CD14-positive monocyte (primary cell): ENCODE data around the gene EXOC2. TPM values are rescaled to one million over a fixed set of nuclear protein-coding genes. Genes with fewer than 3 reads are reported as not detected.

Experiments
- DNase-seq, 3 donors: peaks; one replicate each; pipeline ENCODE4 v3.0.0-alpha.2; 2011 to 2022
- H2AFZ ChIP-seq: 2 replicates; pipeline ENCODE4 v1.6.0; 2012; ENCODE audit warnings: mild to moderate bottlenecking, low read depth, low read length, inconsistent platforms; ENCODE audit not compliant: insufficient read depth, poor library complexity, severe bottlenecking
- H3K27ac ChIP-seq, 2 donors: 1 replicate in 1 of 2; 2 replicates in 1 of 2; pipeline ENCODE4 v1.5.1; 2012 to 2013; ENCODE audit warnings: low read length in 2 of 2, control low read depth in 1 of 2, inconsistent platforms in 1 of 2, low read depth in 1 of 2, mild to moderate bottlenecking in 1 of 2
- H3K27me3 ChIP-seq, 2 donors: one replicate each; pipeline versions ENCODE4 v1.6.0 to v1.6.1; 2011 to 2013; ENCODE audit warnings: low read length in 2 of 2; ENCODE audit not compliant: control insufficient read depth in 2 of 2, insufficient read depth in 2 of 2
- H3K36me3 ChIP-seq, 2 donors: replicated peaks in 1 of 2; 1 replicate in 1 of 2; 2 replicates in 1 of 2; pipeline versions ENCODE4 v1.5.1 to v1.6.1; 2012 to 2013; ENCODE audit warnings: low read length in 2 of 2, control low read depth in 1 of 2, inconsistent platforms in 1 of 2, mild to moderate bottlenecking in 1 of 2; ENCODE audit not compliant: insufficient read depth in 2 of 2, control insufficient read depth in 1 of 2
- H3K4me1 ChIP-seq, 2 donors: 1 replicate in 1 of 2; 2 replicates in 1 of 2; pipeline versions ENCODE4 v1.5.1 to v1.6.1; 2012 to 2013; ENCODE audit warnings: low read length in 2 of 2, control low read depth in 1 of 2, inconsistent platforms in 1 of 2, mild to moderate bottlenecking in 1 of 2, moderate library complexity in 1 of 2; ENCODE audit not compliant: insufficient read depth in 2 of 2, control insufficient read depth in 1 of 2
- H3K4me2 ChIP-seq: replicated peaks from 2 replicates; pipeline ENCODE3; 2012; ENCODE audit warnings: low read length, moderate library complexity, mild to moderate bottlenecking; ENCODE audit not compliant: poor library complexity, severe bottlenecking; ENCODE audit errors: extremely low read depth
- H3K4me3 ChIP-seq, 3 experiments: fragments of 200-600 bp in 1 of 3; sonication (generic) in 1 of 3; replicated peaks in 1 of 3; 1 replicate in 2 of 3; 2 replicates in 1 of 3; pipeline ENCODE4 v1.5.1; 2011 to 2013; ENCODE audit warnings: low read length in 3 of 3, mild to moderate bottlenecking in 3 of 3, control low read depth in 2 of 3, low read depth in 2 of 3, inconsistent platforms in 1 of 3, moderate library complexity in 1 of 3
- H3K79me2 ChIP-seq: 2 replicates; pipeline ENCODE4 v1.6.0; 2012; ENCODE audit warnings: mild to moderate bottlenecking, control low read depth, inconsistent platforms, low read length, moderate library complexity; ENCODE audit not compliant: insufficient read depth
- H3K9ac ChIP-seq: 2 replicates; pipeline ENCODE4 v1.6.0; 2017; ENCODE audit warnings: low read length, mild to moderate bottlenecking; ENCODE audit not compliant: insufficient read depth, poor library complexity, severe bottlenecking
- H3K9me3 ChIP-seq, 2 donors: replicated peaks in 1 of 2; 1 replicate in 1 of 2; 2 replicates in 1 of 2; pipeline versions ENCODE4 v1.5.1 to v1.6.1; 2012 to 2013; ENCODE audit warnings: low read length in 2 of 2, control low read depth in 1 of 2; ENCODE audit not compliant: control insufficient read depth in 1 of 2, insufficient read depth in 1 of 2
- H4K20me1 ChIP-seq: 2 replicates; pipeline ENCODE4 v1.6.0; 2012; ENCODE audit warnings: mild to moderate bottlenecking, low read length, control low read depth, moderate library complexity; ENCODE audit not compliant: insufficient read depth
- H3K27ac Mint-ChIP-seq, 7 donors: one replicate each; pipeline ENCODE4 v1.8.0; 2020; ENCODE audit warnings: mild to moderate bottlenecking in 7 of 7, mixed read lengths in 7 of 7, moderate library complexity in 6 of 7, inconsistent platforms in 2 of 7
- H3K27me3 Mint-ChIP-seq, 3 donors: one replicate each; pipeline ENCODE4 v1.8.0; 2021 to 2022; ENCODE audit warnings: low read depth in 3 of 3, mild to moderate bottlenecking in 3 of 3, mixed read lengths in 3 of 3, moderate library complexity in 3 of 3, inconsistent platforms in 1 of 3
- H3K36me3 Mint-ChIP-seq, 2 donors: one replicate each; pipeline ENCODE4 v1.8.0; 2020; ENCODE audit warnings: mixed read lengths in 2 of 2, inconsistent platforms in 1 of 2, mild to moderate bottlenecking in 1 of 2
- H3K4me1 Mint-ChIP-seq: one replicate; pipeline ENCODE4 v1.8.0; 2020; ENCODE audit warnings: mild to moderate bottlenecking, mixed read lengths
- H3K4me3 Mint-ChIP-seq, 2 donors: one replicate each; pipeline ENCODE4 v1.8.0; 2020; ENCODE audit warnings: mild to moderate bottlenecking in 2 of 2, mixed read lengths in 2 of 2, moderate library complexity in 1 of 2
- H3K9me3 Mint-ChIP-seq, 7 donors: one replicate each; pipeline ENCODE4 v1.8.0; 2020 to 2022; ENCODE audit warnings: mixed read lengths in 7 of 7, mild to moderate bottlenecking in 6 of 7, moderate library complexity in 6 of 7, inconsistent platforms in 2 of 7
- CTCF ChIP-seq: fragments of 200-600 bp; IDR thresholded peaks from one replicate; pipeline ENCODE4 v1.8.0; 2022; ENCODE audit warnings: antibody characterized with exemption, mild to moderate bottlenecking
- WGBS: methylation state at CpG from one replicate; pipeline ENCODE4 v1.1.5; 2013; ENCODE audit warnings: missing lambda C conversion rate; ENCODE audit not compliant: insufficient coverage; 5-methylcytosine and 5-hydroxymethylcytosine counted together
- intact Hi-C, 2 donors: fragments of 100-400 bp; cut with micrococcal nuclease; formaldehyde crosslinking; loops; one replicate each; pipeline versions ENCODE4 v1.15.0 to v1.15.1; 2023
- polyA plus RNA-seq, 3 donors: library from polyadenylated mRNA; depleted of rRNA in 1 of 3; unstranded in 2 of 3; stranded (reverse) in 1 of 3; fragments of 300-500 nt in 2 of 3; fragments of >200 nt in 1 of 3; fragmentation: Illumina TruSeq in 2 of 3; gene quantifications; 1 replicate in 2 of 3; 2 replicates in 1 of 3; pipeline ENCODE4 v1.2.3, GENCODE V29; 2012 to 2021

Gene EXOC2
- polyA plus RNA-seq, 3 donors: 7.5 to 15.5 (median 12.0) TPM

- intact Hi-C loops: no loop called here
- TF ChIP-seq CTCF: no peak
- no peaks in the 10 kb centered on the region for H3K9me3 ChIP-seq
- Mint-ChIP-seq H3K27me3 (no peaks in the 10 kb centered on the region), H3K4me3 (no peak overlapping the region), H3K9me3 (no peaks in the 10 kb centered on the region), H3K36me3 (peaks cover 50 to 55% of the 10 kb centered on the region in 2 donors), H3K4me1 (no peaks in the 10 kb centered on the region), H3K27ac (no peak overlapping the region)
- H3K36me3 ChIP-seq: peaks cover 19 to 36% of the 10 kb centered on the region in 2 donors
- no peak overlapping the region for H3K4me2 ChIP-seq
- H3K79me2 ChIP-seq: no peaks in the 10 kb centered on the region
- WGBS: 21% methylated on average over 4 of the region's 6 CpGs
- H3K9ac ChIP-seq: no peak overlapping the region
- H3K27ac ChIP-seq: no peak overlapping the region
- H4K20me1 ChIP-seq: no peaks in the 10 kb centered on the region
- H2AFZ ChIP-seq: no peak overlapping the region
- DNase-seq: no peak
- no peaks in the 10 kb centered on the region for H3K4me1 ChIP-seq
- no peaks in the 10 kb centered on the region for H3K27me3 ChIP-seq
- H3K4me3 ChIP-seq: no peak overlapping the region
Observed at GRCh38 chr6:490251-491037, 202.5 kb downstream of the EXOC2 start.

- no peaks in the 10 kb centered on the region for H3K27me3 ChIP-seq
- no peaks in the 10 kb centered on the region for H3K4me1 Mint-ChIP-seq
- H3K4me3 Mint-ChIP-seq: no peak overlapping the region
- no peaks in the 10 kb centered on the region for H3K27me3 Mint-ChIP-seq
- no peaks in the 10 kb centered on the region for H3K9me3 ChIP-seq
- H3K27ac ChIP-seq: no peak overlapping the region
- H3K27ac Mint-ChIP-seq: no peak overlapping the region
- no peak for TF ChIP-seq CTCF
- H3K4me2 ChIP-seq: no peak overlapping the region
- no peak overlapping the region for H3K4me3 ChIP-seq
- WGBS: 100% methylated on average over 7 of the region's 11 CpGs
- no peaks in the 10 kb centered on the region for H3K9me3 Mint-ChIP-seq
- H2AFZ ChIP-seq: no peak overlapping the region
- H3K79me2 ChIP-seq: no peaks in the 10 kb centered on the region
- H3K36me3 Mint-ChIP-seq: peaks cover 52 to 53% of the 10 kb centered on the region in 2 donors
- DNase-seq: no peak
- intact Hi-C loops: no loop called here
- peaks cover 18 to 37% of the 10 kb centered on the region in 2 donors for H3K36me3 ChIP-seq
- no peak overlapping the region for H3K9ac ChIP-seq
- no peaks in the 10 kb centered on the region for H4K20me1 ChIP-seq
- H3K4me1 ChIP-seq: no peaks in the 10 kb centered on the region
Observed at GRCh38 chr6:489762-490161, 203.2 kb downstream of the EXOC2 start.
